Stimulated activated CD8-positive, alpha-beta memory T cell treated with anti-CD3 and anti-CD28 coated beads, Interleukin-15, amount 100 ng/mL, for 4 hours (primary cell): ENCODE measurements around the gene MARCHF10.

Source experiments
- DNase-seq, 2 donors: peaks; one replicate each; pipeline ENCODE4 v3.0.0-alpha.2; 2020; ENCODE audit warnings: low read depth in 2 of 2

Gene MARCHF10

DNA sequence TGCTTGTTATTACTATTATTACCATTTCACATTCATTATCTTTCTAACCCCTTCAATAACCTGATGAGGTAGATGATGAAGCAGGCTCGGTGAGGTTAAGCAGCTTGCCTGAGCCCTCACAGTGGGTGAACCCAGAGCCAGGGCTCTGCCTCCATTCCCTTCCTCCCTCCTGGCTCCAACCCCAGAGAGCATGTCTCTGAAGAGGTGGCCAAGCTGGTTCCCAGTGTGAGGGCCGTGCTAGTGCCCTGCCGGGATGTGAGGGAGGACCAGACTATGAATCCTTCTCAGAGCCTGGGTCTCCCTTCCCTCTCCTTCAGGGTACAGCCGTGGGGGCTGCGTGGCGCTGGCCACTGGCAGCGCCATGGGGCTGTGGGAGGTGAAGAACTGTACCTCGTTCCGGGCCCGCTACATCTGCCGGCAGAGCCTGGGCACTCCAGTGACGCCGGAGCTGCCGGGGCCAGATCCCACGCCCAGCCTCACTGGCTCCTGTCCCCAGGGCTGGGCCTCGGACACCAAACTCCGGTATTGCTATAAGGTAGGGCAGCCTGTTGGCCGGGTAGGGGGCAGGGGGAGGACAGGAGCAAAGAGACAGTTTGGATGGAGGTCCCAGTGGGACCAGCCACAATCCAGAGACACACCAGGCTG, 131.0 kb downstream of the MARCHF10 start:
- DNase-seq, result no peak

- no peak for DNase-seq
Measured at GRCh38 chr17:62676231-62676943, 131.7 kb downstream of the MARCHF10 start.

GRCh38 chr17:62675701-62676100, 132.4 kb downstream of the MARCHF10 start:
- no peak for DNase-seq

DNA sequence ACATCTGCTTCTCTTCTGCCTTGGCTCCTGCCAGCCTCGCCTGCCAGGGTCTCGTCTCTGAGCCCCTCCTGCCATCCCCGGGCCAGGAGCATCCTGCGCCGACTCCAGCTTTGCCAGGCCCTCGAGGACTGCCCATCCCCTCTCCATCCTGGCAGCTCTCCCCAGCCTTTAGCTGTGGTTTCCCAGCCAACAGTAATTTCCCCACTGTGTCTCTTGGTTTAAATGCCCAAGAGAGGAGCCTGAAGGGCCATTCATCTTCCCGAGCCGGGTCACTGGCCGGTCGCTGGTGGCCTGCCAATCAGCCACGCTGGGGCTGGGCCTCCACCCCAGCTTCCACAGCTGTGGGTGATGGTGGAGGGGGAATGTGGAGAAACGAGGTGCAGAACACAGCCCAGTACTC, 132.9 kb downstream of the MARCHF10 start:
- DNase-seq, result no peak

- no peak for DNase-seq
Measured at GRCh38 chr17:62674841-62675240, 133.3 kb downstream of the MARCHF10 start.

- no peak for DNase-seq
Measured at GRCh38 chr17:62674363-62674739, 133.8 kb downstream of the MARCHF10 start.

DNA sequence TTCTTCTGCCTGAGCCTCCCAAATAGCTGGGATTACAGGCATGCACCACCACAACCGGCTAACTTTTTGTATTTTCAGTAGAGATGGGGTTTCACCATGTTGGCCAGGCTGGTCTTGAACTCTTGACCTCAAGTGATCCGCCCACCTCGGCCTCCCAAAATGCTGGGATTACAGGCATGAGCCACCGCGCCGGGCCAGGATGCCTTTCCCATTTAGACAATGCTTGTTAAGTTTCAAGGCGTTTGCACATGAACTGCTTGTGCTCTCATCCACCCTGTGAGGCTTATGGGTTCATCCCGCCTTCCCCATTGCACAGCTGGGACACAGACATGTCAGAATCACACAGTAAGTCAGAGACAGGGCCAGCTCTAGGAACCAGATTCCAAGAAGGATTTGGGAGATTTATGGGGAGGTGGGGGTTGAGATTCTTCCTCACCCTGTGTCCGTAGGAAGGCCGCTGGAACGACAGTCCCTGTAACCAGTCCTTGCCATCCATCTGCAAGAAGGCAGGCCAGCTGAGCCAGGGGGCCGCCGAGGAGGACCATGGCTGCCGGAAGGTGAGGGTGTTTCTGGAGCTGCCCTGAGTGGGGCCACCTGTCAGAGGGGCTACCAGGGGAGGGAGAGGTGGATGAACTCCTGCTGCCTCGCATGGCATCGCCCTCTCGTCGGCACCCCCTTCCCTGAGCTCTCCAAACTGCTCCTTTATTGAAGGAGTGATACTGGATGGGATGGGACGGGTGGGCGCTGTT, 134.3 kb downstream of the MARCHF10 start:
- DNase-seq, result no peak

DNA sequence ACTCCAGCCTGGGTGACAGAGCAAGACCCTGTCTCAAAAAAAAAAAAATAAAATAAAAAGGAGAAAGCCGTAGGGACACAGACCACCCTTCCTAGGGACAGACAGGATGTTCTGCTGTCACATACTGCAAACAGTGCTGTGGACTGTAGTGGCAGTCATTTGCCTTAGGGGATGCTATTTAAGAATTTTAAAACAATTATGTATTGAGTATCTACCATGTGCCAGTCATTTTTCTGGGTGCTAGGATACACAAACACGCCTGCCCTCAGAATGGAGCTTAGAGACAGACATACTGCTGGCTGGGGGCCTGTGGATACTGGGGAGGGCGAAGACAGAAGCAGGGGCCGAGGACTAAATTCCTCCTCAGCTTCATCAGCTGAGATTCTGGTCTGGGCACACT, 135.2 kb downstream of the MARCHF10 start:
- no peak for DNase-seq

DNA sequence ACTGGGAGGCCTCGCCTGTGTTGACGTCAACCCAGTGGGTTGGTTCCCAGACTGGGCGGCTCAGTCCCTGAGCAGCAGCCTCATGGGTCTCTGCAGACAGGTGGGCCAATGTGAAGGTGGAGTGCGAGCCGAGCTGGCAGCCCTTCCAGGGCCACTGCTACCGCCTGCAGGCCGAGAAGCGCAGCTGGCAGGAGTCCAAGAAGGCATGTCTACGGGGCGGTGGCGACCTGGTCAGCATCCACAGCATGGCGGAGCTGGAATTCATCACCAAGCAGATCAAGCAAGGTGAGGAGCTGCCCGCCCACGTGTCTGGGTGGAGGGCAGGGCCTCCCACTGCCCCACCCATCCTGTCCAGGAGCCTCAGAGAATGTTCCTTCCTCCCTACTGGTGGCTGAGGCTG, 136.6 kb downstream of the MARCHF10 start:
- no peak for DNase-seq

DNA sequence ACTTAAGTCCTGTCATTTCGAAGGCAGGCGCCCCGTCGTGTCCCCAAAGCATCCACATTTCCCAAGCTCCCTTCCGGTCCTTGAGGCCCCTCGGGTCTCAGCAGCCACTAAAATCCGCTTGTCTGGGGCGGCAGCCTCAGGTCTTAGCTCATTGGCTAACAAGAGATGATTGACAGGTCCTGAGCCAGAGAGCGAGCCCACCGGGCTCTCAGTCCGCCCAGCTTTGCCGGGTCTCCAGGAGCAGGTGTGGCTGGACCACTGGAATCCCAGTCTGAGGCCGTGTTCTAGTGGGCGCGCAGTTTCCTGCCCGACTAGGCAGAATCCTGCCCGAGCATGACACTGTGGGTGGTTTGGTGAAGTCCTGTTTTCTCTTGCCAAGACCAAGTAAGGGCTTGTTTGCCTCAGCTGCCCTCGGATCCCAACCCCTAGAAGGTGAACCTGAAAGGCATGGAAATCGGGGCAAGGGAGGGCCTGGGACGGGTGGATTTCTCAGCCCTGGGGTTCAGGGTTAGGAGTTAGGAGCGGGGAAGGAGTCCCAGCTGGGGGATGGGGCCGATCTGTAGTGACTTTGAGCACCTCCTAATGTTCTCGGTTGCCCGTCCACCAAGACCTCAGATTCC, 137.8 kb downstream of the MARCHF10 start:
- no peak for DNase-seq

- no peak for DNase-seq
Measured at GRCh38 chr17:62668091-62668804, 139.9 kb downstream of the MARCHF10 start.

- DNase-seq, result no peak
Measured at GRCh38 chr17:62666801-62667591, 141.1 kb downstream of the MARCHF10 start.

DNA sequence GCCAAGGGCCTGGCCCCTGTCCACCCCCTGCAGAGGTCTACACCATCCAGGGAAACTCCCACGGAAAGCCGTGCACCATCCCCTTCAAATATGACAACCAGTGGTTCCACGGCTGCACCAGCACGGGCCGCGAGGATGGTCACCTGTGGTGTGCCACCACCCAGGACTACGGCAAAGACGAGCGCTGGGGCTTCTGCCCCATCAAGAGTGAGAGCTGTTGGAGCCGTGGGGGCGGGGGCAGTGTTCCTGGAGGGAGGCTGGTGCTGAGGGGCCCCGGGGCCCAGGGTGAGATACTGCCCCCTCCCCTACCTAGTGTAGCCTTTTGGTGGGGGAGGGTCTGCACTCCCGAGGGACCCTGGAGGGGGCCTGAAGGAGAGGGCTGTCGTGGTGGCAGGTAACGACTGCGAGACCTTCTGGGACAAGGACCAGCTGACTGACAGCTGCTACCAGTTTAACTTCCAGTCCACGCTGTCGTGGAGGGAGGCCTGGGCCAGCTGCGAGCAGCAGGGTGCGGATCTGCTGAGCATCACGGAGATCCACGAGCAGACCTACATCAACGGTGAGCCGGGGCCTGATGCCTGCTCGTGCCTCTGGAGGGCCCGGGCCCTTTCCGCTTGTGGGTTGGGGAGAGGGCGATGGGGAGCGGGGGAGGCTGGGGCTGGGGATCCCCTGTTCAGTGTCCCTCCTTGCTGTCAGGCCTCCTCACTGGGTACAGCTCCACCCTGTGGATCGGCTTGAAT, 141.9 kb downstream of the MARCHF10 start:
- DNase-seq, result no peak

GRCh38 chr17:62665599-62665998, 142.5 kb downstream of the MARCHF10 start:
- no peak for DNase-seq

- DNase-seq, result no peak
Measured at GRCh38 chr17:62664336-62665120, 143.6 kb downstream of the MARCHF10 start.

DNA sequence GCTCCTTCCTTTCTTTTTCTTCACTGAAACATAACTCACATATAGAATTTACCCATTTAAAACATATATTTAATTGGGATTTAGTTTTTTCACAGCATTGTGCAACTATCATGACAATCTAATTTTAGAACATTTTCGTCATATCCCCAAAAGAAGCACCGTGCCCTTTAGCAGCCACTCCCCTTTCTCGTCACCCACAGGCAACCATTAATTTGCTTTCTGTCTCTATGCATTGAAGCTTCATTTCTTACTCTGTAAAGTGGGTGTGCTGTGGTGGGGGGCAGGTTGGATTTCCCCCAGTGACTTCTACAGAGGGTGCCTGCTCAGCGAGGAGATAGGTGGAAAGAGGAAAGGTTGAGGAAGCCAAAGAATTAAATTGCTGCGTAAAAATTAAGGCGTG, 144.8 kb downstream of the MARCHF10 start:
- DNase-seq, result no peak

DNA sequence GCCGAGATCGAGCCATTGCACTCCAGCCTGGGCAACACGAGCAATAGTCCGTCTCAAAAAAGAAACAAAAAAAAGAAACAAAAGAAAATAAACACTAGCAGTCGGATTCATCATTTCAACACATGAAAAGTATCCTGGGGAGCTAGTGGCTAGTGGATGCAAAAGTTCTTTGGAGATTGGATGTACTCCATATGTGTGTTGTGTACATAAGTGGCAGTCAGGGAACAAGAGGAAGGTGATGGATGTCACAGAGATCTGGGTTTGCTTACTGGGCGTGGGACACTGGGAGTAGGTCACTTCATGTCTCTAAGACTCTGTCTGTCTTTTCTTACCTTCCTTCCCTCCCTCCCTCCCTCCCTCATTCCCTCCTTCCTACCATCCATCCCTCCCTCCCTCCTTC, 145.3 kb downstream of the MARCHF10 start:
- no peak for DNase-seq

GRCh38 chr17:62661337-62661736, 146.8 kb downstream of the MARCHF10 start:
- no peak for DNase-seq

DNA sequence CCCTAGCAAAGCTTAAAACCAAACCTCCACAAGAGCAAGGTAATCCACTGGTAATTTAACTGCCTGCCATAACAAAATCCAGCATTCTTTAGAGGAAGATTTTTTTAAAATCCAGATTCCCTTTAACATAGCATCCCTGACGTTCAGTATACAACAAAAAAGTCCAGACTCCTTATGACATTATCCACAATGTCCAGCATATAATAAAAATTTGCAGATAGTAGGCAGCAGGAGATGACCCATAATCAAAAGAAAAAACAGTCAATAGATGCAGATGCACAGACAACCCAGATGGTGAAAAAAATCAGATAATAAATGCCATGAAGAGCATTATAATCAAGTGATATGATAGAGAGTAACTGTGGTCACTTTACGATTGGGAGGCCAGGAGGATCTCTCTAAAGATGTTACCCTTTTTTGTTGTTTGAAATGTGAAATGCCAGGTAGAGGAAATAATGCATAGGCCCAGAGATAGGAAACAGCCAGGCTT, 147.4 kb downstream of the MARCHF10 start:
- no peak for DNase-seq
